ENCODE measurements around the gene NCOA1. TPM values are rescaled to one million over a fixed set of nuclear protein-coding genes. Genes with fewer than 3 reads are reported as not detected.
A peak's percentile ranks its signal among the peaks of the same experiment; 100 is the strongest.

The NCOA1 gene
- total and polyA plus RNA-seq, 2 donors (not counting 3 experiments of a cell fraction or from before 2014, with no cell fraction given), result 11.4 to 14.1 TPM

- DNase-seq (ENCODE audit: low read depth, low spot score) (peak; percentile 31), FAIRE-seq (no peak)
- CTCF ChIA-PET, result interaction anchor here (1.6 kb wide), 1 partner anchor 296 kb away, joined by 4 read pairs; no protein-coding TSS in a partner anchor
- intact Hi-C loops (cut with micrococcal nuclease), result no loop called here
- no peaks in the 10 kb centered on the region for H3K9me3 ChIP-seq (replicated peaks; ENCODE audit: control insufficient read depth, insufficient read depth, low read length)
- H4K20me1 ChIP-seq (replicated peaks; ENCODE audit: control insufficient read depth, extremely low read depth, insufficient read depth, low read length), result no peaks in the 10 kb centered on the region
- H2AFZ ChIP-seq (ENCODE audit: low read depth, low read length), result no peak overlapping the region
- H3K9me1 ChIP-seq (replicated peaks; ENCODE audit: control insufficient read depth, extremely low read depth, insufficient read depth, low read length), result no peaks in the 10 kb centered on the region
- H3K27me3 ChIP-seq (ENCODE audit: control insufficient read depth in 2 of 2, insufficient read depth in 2 of 2, low read length in 2 of 2), result no peaks in the 10 kb centered on the region
- dilution Hi-C loops (cut with MboI; ENCODE audit: extremely low pct_ligation_motif_present, low sequenced_read_pairs), result no loop called here
- no peak overlapping the region for H3K4me3 ChIP-seq (replicated peaks in 1 of 3; ENCODE audit: insufficient read depth in 1 of 3, low read depth in 1 of 3, low read length in 3 of 3)
- H3K79me2 ChIP-seq (ENCODE audit: control insufficient read depth, insufficient read depth, low read length), result no peaks in the 10 kb centered on the region
- no TSS peak for BruUV-seq (replicated peaks)
- H3K4me1 ChIP-seq (ENCODE audit: control insufficient read depth, extremely low read depth, insufficient read depth, low read length), result peaks cover 16% of the 10 kb centered on the region
- H3K4me2 ChIP-seq (ENCODE audit: insufficient read depth, low read length), result peak overlapping the region; percentile 29
- no peak overlapping the region for H3K27ac ChIP-seq (ENCODE audit: insufficient read depth, low read depth, low read length)
- H3K36me3 ChIP-seq (ENCODE audit: control insufficient read depth in 2 of 2, extremely low read depth in 1 of 2, insufficient read depth in 2 of 2, low read length in 2 of 2), result no peaks in the 10 kb centered on the region
- no peak overlapping the region for H3K9ac ChIP-seq (replicated peaks; ENCODE audit: extremely low read depth, insufficient read depth, low read length)
- TF ChIP-seq POLR2A (IDR thresholded peaks at IDR 0.05; ENCODE audit: low read depth, low read length), result no peak
- no peak for TF ChIP-seq POLR2AphosphoS5 (IDR thresholded peaks at IDR 0.05; ENCODE audit: insufficient read depth, low read depth, low read length)
- peak; percentile 3 for TF ChIP-seq JUN (IDR thresholded peaks at IDR 0.05; ENCODE audit: borderline replicate concordance, insufficient read depth, insufficient read length, low read depth)
- TF ChIP-seq MAX (IDR thresholded peaks at IDR 0.05; ENCODE audit: insufficient read depth, insufficient read length), result no peak
- TF ChIP-seq MYC (IDR thresholded peaks at IDR 0.05; ENCODE audit: low read depth, low read length), result no peak
- TF ChIP-seq, protein P1, sequence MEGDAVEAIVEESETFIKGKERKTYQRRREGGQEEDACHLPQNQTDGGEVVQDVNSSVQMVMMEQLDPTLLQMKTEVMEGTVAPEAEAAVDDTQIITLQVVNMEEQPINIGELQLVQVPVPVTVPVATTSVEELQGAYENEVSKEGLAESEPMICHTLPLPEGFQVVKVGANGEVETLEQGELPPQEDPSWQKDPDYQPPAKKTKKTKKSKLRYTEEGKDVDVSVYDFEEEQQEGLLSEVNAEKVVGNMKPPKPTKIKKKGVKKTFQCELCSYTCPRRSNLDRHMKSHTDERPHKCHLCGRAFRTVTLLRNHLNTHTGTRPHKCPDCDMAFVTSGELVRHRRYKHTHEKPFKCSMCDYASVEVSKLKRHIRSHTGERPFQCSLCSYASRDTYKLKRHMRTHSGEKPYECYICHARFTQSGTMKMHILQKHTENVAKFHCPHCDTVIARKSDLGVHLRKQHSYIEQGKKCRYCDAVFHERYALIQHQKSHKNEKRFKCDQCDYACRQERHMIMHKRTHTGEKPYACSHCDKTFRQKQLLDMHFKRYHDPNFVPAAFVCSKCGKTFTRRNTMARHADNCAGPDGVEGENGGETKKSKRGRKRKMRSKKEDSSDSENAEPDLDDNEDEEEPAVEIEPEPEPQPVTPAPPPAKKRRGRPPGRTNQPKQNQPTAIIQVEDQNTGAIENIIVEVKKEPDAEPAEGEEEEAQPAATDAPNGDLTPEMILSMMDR (IDR thresholded peaks at IDR 0.05; ENCODE audit: extremely low read depth in 1 of 2, insufficient read depth in 1 of 2, low read depth in 1 of 2, low read length in 2 of 2), result no peak
- TF ChIP-seq EZH2 (IDR thresholded peaks at IDR 0.05; ENCODE audit: borderline replicate concordance, low read depth, low read length, severe bottlenecking), result no peak
- peak; percentile 7 for TF ChIP-seq GATA2 (IDR thresholded peaks at IDR 0.05; ENCODE audit: insufficient read depth, insufficient read length, low read depth, low read length)
- TF ChIP-seq FOS (IDR thresholded peaks at IDR 0.05; ENCODE audit: borderline replicate concordance, insufficient read depth, low read length), result peak; percentile 33
- POLR2A ChIA-PET, result no interaction called here
Observed at GRCh38 chr2:24731923-24732322, 240.9 kb downstream of the NCOA1 start.

Data from endothelial cell of umbilical vein (primary cell).